ENCODE results near the gene SNTG2. TPM values are rescaled to one million over a fixed set of nuclear protein-coding genes. Genes with fewer than 3 reads are reported as not detected.

The SNTG2 gene
- total RNA-seq = 1 to 10 TPM in 4 of 7 donors, under 1 TPM in 2, not detected in 1; 0.73 to 5.7 (median 1.8) TPM
- polyA plus RNA-seq = under 1 TPM; 0.17 to 0.97 TPM
- long read RNA-seq, donor 1 = 0 reads
- long read RNA-seq, donor 2 = 0 reads
- long read RNA-seq, donor 3 = 0 reads

GRCh38 chr2:950080-950966 is at the start of gene SNTG2:
Gene SNTG2 (plus strand): TSS chr2:950849. CDS start chr2:950997, 148 bp downstream.
- Histone ChIP-seq H3K9me3 (no peaks in the 10 kb centered on the region), H3K4me3 (peak within 1 kb of the TSS; percentile 38), H3K36me3 (no peaks in the 10 kb centered on the region), H3K27me3 (no peaks in the 10 kb centered on the region), H3K27ac (no peak within 1 kb of the TSS), H3K4me1 (ENCODE audit: insufficient read depth) (peaks cover 4% of the 10 kb centered on the region)
- DNase-seq = peak in 3 of 5 donors; percentile 11 to 54 (median 54)
- TF ChIP-seq POLR2A (IDR thresholded peaks at IDR 0.05) = no peak
- 0% methylated on average over 15 to 100 of the region's 100 CpGs for WGBS, 3 donors
- intact Hi-C loops (cut with DNase I) = loop anchor here in 1 of 4 donors (5.0 kb wide), 1 partner anchor 597 kb away; no protein-coding TSS in a partner anchor

- Histone ChIP-seq H3K4me3 (no peak overlapping the region), H3K9me3 (no peaks in the 10 kb centered on the region), H3K27me3 (no peaks in the 10 kb centered on the region), H3K36me3 (no peaks in the 10 kb centered on the region), H3K27ac (no peak overlapping the region), H3K4me1 (ENCODE audit: insufficient read depth) (no peaks in the 10 kb centered on the region)
- 39 to 69% (median 43%) methylated on average over 1 of the region's 1 CpG for WGBS, 3 donors
- no peak for TF ChIP-seq EP300 (IDR thresholded peaks at IDR 0.05)
- no peak for TF ChIP-seq POLR2A (IDR thresholded peaks at IDR 0.05)
- TF ChIP-seq CTCF (IDR thresholded peaks at IDR 0.05) = no peak
- intact Hi-C loops (cut with DNase I) = no loop called here
- DNase-seq = no peak
These were observed 48.1 kb upstream of the SNTG2 start for GRCh38 chr2:902584-902983.

GRCh38 chr2:903223-903900 is 47.3 kb upstream of the SNTG2 start:
- 20 to 32% (median 25%) methylated on average over 8 of the region's 8 CpGs for WGBS, 3 donors
- Histone ChIP-seq H3K27me3 (no peaks in the 10 kb centered on the region), H3K9me3 (no peaks in the 10 kb centered on the region), H3K4me3 (no peak overlapping the region), H3K4me1 (ENCODE audit: insufficient read depth) (no peaks in the 10 kb centered on the region), H3K36me3 (no peaks in the 10 kb centered on the region), H3K27ac (no peak overlapping the region)
- TF ChIP-seq EP300 (IDR thresholded peaks at IDR 0.05) = no peak
- no peak for TF ChIP-seq POLR2A (IDR thresholded peaks at IDR 0.05)
- no peak for TF ChIP-seq CTCF (IDR thresholded peaks at IDR 0.05)
- intact Hi-C loops (cut with DNase I) = no loop called here
- DNase-seq = no peak

GRCh38 chr2:904246-905024 is 46.2 kb upstream of the SNTG2 start:
- no peaks in the 10 kb centered on the region for H3K9me3 ChIP-seq
- no peaks in the 10 kb centered on the region for H3K27me3 ChIP-seq
- no peak overlapping the region for H3K27ac ChIP-seq
- H3K36me3 ChIP-seq = no peaks in the 10 kb centered on the region
- no peak for TF ChIP-seq POLR2A (IDR thresholded peaks at IDR 0.05)
- TF ChIP-seq CTCF (IDR thresholded peaks at IDR 0.05) = no peak
- no peak for TF ChIP-seq EP300 (IDR thresholded peaks at IDR 0.05)
- 74 to 79% (median 75%) methylated on average over 12 of the region's 12 CpGs for WGBS, 3 donors
- intact Hi-C loops (cut with DNase I) = no loop called here
- H3K4me1 ChIP-seq (ENCODE audit: insufficient read depth) = no peaks in the 10 kb centered on the region
- H3K4me3 ChIP-seq = no peak overlapping the region
- DNase-seq = no peak
